Fibroblast of gingiva (primary cell): ENCODE measurements around the gene HERC2.

Experiments used
- DNase-seq: peaks from one replicate; pipeline ENCODE4 v3.0.0-alpha.2; 2011; ENCODE audit warnings: low read depth

Gene HERC2

GRCh38 chr15:28097656-28098359 lies 224.2 kb downstream of the HERC2 start:
- no peak for DNase-seq

GRCh38 chr15:28096670-28097431 lies 225.1 kb downstream of the HERC2 start:
- DNase-seq, result no peak

- DNase-seq, result no peak
Measured at GRCh38 chr15:28096411-28096669, 225.6 kb downstream of the HERC2 start.

GRCh38 chr15:28094732-28095521 lies 227.1 kb downstream of the HERC2 start:
- no peak for DNase-seq

GRCh38 chr15:28093752-28094535 lies 228.0 kb downstream of the HERC2 start:
- no peak for DNase-seq

- no peak for DNase-seq
Measured at GRCh38 chr15:28091313-28091712, 230.7 kb downstream of the HERC2 start.

- peak; percentile 38 for DNase-seq
Measured at GRCh38 chr15:28086175-28086703, 235.7 kb downstream of the HERC2 start.

GRCh38 chr15:28085489-28086174 lies 236.3 kb downstream of the HERC2 start:
- no peak for DNase-seq

- DNase-seq, result no peak
Measured at GRCh38 chr15:28084547-28084946, 237.4 kb downstream of the HERC2 start.

- no peak for DNase-seq
Measured at GRCh38 chr15:28082891-28083684, 238.9 kb downstream of the HERC2 start.

- DNase-seq, result no peak
Measured at GRCh38 chr15:28081594-28081993, 240.4 kb downstream of the HERC2 start.

GRCh38 chr15:28080386-28080785 lies 241.6 kb downstream of the HERC2 start:
- no peak for DNase-seq

- DNase-seq, result no peak
Measured at GRCh38 chr15:28079313-28079969, 242.5 kb downstream of the HERC2 start.

- DNase-seq, result no peak
Measured at GRCh38 chr15:28078191-28078719, 243.7 kb downstream of the HERC2 start.

- DNase-seq, result no peak
Measured at GRCh38 chr15:28075573-28075972, 246.4 kb downstream of the HERC2 start.

GRCh38 chr15:28068930-28069329 lies 253.0 kb downstream of the HERC2 start:
- no peak for DNase-seq

- DNase-seq, result no peak
Measured at GRCh38 chr15:28066231-28066630, 255.7 kb downstream of the HERC2 start.
